MG63 (cell line): ENCODE data around the gene TRIM66. TPM values are rescaled to one million over a fixed set of nuclear protein-coding genes. Genes with fewer than 3 reads are reported as not detected.

Experiments used
- DNase-seq: peaks from one replicate; pipeline ENCODE4 v3.0.0-alpha.2; 2020
- H3K27me3 ChIP-seq: fragments of 250-450 bp; sonication (Bioruptor Pico); 2 replicates; pipeline ENCODE4 v1.5.1; 2020; ENCODE audit warnings: mild to moderate bottlenecking, moderate library complexity
- H3K36me3 ChIP-seq: fragments of 250-450 bp; sonication (Bioruptor Pico); 2 replicates; pipeline ENCODE4 v1.5.1; 2020; ENCODE audit warnings: mild to moderate bottlenecking, moderate library complexity
- H3K4me3 ChIP-seq: fragments of 250-450 bp; sonication (Bioruptor Pico); 2 replicates; pipeline ENCODE4 v1.5.1; 2020; ENCODE audit warnings: mild to moderate bottlenecking, moderate library complexity
- H3K9me3 ChIP-seq: fragments of 250-450 bp; sonication (Bioruptor Pico); 2 replicates; pipeline ENCODE4 v1.5.1; 2020; ENCODE audit warnings: mild to moderate bottlenecking, moderate library complexity
- total RNA-seq: library from RNA; depleted of rRNA; stranded (reverse); fragments of >200 nt; shearing (Covaris generic); gene quantifications from 2 replicates; pipeline ENCODE4 v1.2.3, GENCODE V29; 2014; ENCODE audit warnings: low replicate concordance

TRIM66 gene
- total RNA-seq, 1 experiment from 2014 or later, result 1.4 TPM

- H3K4me3 ChIP-seq, result no peak overlapping the region
- H3K36me3 ChIP-seq, result peaks cover 9% of the 10 kb centered on the region
- DNase-seq, result no peak
These were observed 37.3 kb upstream of the TRIM66 start for GRCh38 chr11:8719721-8720120.

GRCh38 chr11:8719211-8719649 is 36.8 kb upstream of the TRIM66 start:
- DNase-seq, result peak; percentile 87
- no peaks in the 10 kb centered on the region for H3K27me3 ChIP-seq
- H3K36me3 ChIP-seq, result peaks cover 9% of the 10 kb centered on the region
- H3K4me3 ChIP-seq, result no peak overlapping the region
- no peaks in the 10 kb centered on the region for H3K9me3 ChIP-seq

More at GRCh38 chr11:8719721-8720120, 37.3 kb upstream of the TRIM66 start:
- Histone ChIP-seq H3K27me3 (no peaks in the 10 kb centered on the region), H3K9me3 (no peaks in the 10 kb centered on the region)

- Histone ChIP-seq H3K36me3 (peaks cover 9% of the 10 kb centered on the region), H3K27me3 (no peaks in the 10 kb centered on the region), H3K4me3 (no peak overlapping the region), H3K9me3 (no peaks in the 10 kb centered on the region)
- peak; percentile 93 for DNase-seq
These were observed 35.6 kb upstream of the TRIM66 start for GRCh38 chr11:8717876-8718753.

GRCh38 chr11:8717544-8717875 is 35.0 kb upstream of the TRIM66 start:
- Histone ChIP-seq H3K4me3 (no peak overlapping the region), H3K27me3 (no peaks in the 10 kb centered on the region), H3K9me3 (no peaks in the 10 kb centered on the region), H3K36me3 (peaks cover 9% of the 10 kb centered on the region)
- no peak for DNase-seq

- no peaks in the 10 kb centered on the region for H3K9me3 ChIP-seq
- no peak for DNase-seq
- no peaks in the 10 kb centered on the region for H3K27me3 ChIP-seq
- H3K4me3 ChIP-seq, result no peak overlapping the region
- peaks cover 9% of the 10 kb centered on the region for H3K36me3 ChIP-seq
These were observed 33.0 kb upstream of the TRIM66 start for GRCh38 chr11:8715501-8715900.

GRCh38 chr11:8714622-8715225 is 32.3 kb upstream of the TRIM66 start:
- DNase-seq, result no peak

GRCh38 chr11:8713760-8714454 is 31.4 kb upstream of the TRIM66 start:
- DNase-seq, result no peak
- H3K27me3 ChIP-seq, result no peaks in the 10 kb centered on the region
- H3K9me3 ChIP-seq, result no peaks in the 10 kb centered on the region
- peaks cover 9% of the 10 kb centered on the region for H3K36me3 ChIP-seq
- H3K4me3 ChIP-seq, result no peak overlapping the region

More at GRCh38 chr11:8714622-8715225, 32.3 kb upstream of the TRIM66 start:
- no peaks in the 10 kb centered on the region for H3K9me3 ChIP-seq
- H3K27me3 ChIP-seq, result no peaks in the 10 kb centered on the region
- H3K4me3 ChIP-seq, result no peak overlapping the region
- H3K36me3 ChIP-seq, result peaks cover 9% of the 10 kb centered on the region

- Histone ChIP-seq H3K9me3 (no peaks in the 10 kb centered on the region), H3K27me3 (no peaks in the 10 kb centered on the region), H3K36me3 (peaks cover 12% of the 10 kb centered on the region), H3K4me3 (no peak overlapping the region)
- DNase-seq, result no peak
These were observed 30.0 kb upstream of the TRIM66 start for GRCh38 chr11:8712506-8712905.

- Histone ChIP-seq H3K27me3 (no peaks in the 10 kb centered on the region), H3K36me3 (peaks cover 9% of the 10 kb centered on the region), H3K9me3 (no peaks in the 10 kb centered on the region), H3K4me3 (no peak overlapping the region)
- no peak for DNase-seq
These were observed 29.5 kb upstream of the TRIM66 start for GRCh38 chr11:8711895-8712442.

GRCh38 chr11:8709777-8710176 is 27.3 kb upstream of the TRIM66 start:
- no peaks in the 10 kb centered on the region for H3K27me3 ChIP-seq
- H3K4me3 ChIP-seq, result no peak overlapping the region
- H3K9me3 ChIP-seq, result no peaks in the 10 kb centered on the region
- DNase-seq, result no peak
- peaks cover 7% of the 10 kb centered on the region for H3K36me3 ChIP-seq

GRCh38 chr11:8709002-8709672 is 26.7 kb upstream of the TRIM66 start:
- Histone ChIP-seq H3K9me3 (no peaks in the 10 kb centered on the region), H3K4me3 (no peak overlapping the region), H3K27me3 (no peaks in the 10 kb centered on the region), H3K36me3 (peaks cover 7% of the 10 kb centered on the region)
- peak; percentile 90 for DNase-seq

- Histone ChIP-seq H3K36me3 (peaks cover 7% of the 10 kb centered on the region), H3K9me3 (no peaks in the 10 kb centered on the region), H3K4me3 (no peak overlapping the region), H3K27me3 (no peaks in the 10 kb centered on the region)
- DNase-seq, result no peak
These were observed 25.2 kb upstream of the TRIM66 start for GRCh38 chr11:8707541-8708191.

- no peak for DNase-seq
- Histone ChIP-seq H3K4me3 (no peak overlapping the region), H3K36me3 (peaks cover 7% of the 10 kb centered on the region), H3K9me3 (no peaks in the 10 kb centered on the region), H3K27me3 (no peaks in the 10 kb centered on the region)
These were observed 24.4 kb upstream of the TRIM66 start for GRCh38 chr11:8706673-8707432.

- no peaks in the 10 kb centered on the region for H3K9me3 ChIP-seq
- H3K4me3 ChIP-seq, result no peak overlapping the region
- H3K36me3 ChIP-seq, result peaks cover 7% of the 10 kb centered on the region
- H3K27me3 ChIP-seq, result no peaks in the 10 kb centered on the region
- DNase-seq, result no peak
These were observed 22.7 kb upstream of the TRIM66 start for GRCh38 chr11:8705146-8705545.

- no peak for DNase-seq
These were observed 21.7 kb upstream of the TRIM66 start for GRCh38 chr11:8704136-8704535.

GRCh38 chr11:8702598-8702915 is 20.1 kb upstream of the TRIM66 start:
- no peak for DNase-seq
- Histone ChIP-seq H3K27me3 (no peaks in the 10 kb centered on the region), H3K36me3 (peaks cover 15% of the 10 kb centered on the region), H3K9me3 (no peaks in the 10 kb centered on the region), H3K4me3 (no peak overlapping the region)

More at GRCh38 chr11:8704136-8704535, 21.7 kb upstream of the TRIM66 start:
- Histone ChIP-seq H3K27me3 (no peaks in the 10 kb centered on the region), H3K9me3 (no peaks in the 10 kb centered on the region), H3K4me3 (no peak overlapping the region), H3K36me3 (peaks cover 12% of the 10 kb centered on the region)
